NOMO-1 treated with dmso at 0.1 percent for 144 hours (cell line): ENCODE measurements around the gene SLC9B2.

Source experiments
- DNase-seq: peaks from one replicate; lab custom pipeline; 2025; ENCODE audit not compliant: unreplicated experiment; lab: John Stamatoyannopoulos, UW

SLC9B2 gene, protein sequence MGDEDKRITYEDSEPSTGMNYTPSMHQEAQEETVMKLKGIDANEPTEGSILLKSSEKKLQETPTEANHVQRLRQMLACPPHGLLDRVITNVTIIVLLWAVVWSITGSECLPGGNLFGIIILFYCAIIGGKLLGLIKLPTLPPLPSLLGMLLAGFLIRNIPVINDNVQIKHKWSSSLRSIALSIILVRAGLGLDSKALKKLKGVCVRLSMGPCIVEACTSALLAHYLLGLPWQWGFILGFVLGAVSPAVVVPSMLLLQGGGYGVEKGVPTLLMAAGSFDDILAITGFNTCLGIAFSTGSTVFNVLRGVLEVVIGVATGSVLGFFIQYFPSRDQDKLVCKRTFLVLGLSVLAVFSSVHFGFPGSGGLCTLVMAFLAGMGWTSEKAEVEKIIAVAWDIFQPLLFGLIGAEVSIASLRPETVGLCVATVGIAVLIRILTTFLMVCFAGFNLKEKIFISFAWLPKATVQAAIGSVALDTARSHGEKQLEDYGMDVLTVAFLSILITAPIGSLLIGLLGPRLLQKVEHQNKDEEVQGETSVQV

DNA sequence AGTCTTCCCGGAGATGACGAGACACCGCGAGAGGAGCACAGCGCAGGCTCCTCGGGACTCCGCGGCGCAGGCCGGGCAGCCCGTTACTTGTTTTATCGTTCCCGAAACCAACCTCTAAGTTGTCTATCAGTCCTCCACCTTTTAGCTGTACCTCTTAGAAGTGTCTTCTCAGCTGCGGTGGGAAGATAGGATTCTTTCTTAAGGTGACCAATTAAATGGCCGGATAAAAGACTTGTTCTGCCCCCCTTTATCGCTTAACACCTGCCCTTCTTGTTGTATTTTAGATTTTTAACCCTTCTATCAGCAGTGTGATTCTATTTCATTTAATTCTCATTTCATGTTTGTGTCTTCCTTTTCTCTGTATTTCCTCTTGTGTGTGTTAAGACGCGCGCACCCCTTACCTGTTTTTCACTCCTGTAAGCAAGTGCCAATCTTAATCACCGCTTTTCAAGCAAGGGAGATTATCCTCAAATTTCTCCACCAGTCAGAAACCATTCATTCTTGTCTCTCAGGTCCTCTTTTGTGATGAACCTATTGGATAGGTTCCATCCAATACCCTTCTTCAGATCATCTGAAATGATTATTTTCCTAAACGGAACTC lies at the start of gene SLC9B2:
TSS of gene SLC9B2 (minus strand) at position 15 of the 601 bp plus-strand sequence. CDS start 9,211 bp downstream, outside the sequence.
- no peak for DNase-seq

DNA sequence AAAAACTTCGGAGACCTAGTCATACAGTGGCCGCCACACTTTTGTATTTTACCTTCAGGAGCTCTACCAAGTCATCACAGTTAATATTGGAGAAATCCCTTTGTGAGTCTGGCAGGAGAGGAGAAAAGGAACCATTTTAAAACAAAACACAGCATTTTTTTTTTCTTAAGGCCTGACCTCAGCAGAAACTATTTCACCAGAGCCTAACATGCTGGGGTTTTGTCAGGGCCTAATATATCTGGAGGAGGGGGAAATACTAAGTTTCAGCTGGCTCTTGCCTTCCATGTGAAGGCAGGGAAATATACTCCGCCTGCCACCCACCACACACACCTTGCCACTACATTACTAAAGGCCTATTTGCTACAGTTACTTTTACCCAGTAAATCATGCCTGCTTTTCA lies 49.6 kb upstream of the SLC9B2 start:
- no peak for DNase-seq

DNA sequence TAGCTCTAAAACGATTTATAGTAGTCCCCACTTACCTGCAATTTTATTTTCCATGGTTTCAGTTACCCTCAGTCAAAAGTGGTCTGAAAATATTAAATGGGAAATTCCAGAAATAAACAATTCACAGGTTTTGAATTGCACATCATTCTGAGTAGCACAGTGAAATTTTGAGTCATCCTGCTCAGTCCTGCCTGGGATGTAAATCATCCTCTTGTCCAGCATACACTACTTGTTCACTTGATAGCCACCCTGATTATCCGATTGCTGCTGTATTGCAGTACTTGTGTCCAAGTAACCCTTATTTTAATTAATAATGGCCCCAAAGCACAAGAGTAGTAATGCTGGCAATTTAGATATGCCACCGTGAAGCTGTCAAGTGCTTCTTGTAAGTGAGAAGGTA lies 46.6 kb upstream of the SLC9B2 start:
- no peak for DNase-seq

DNA sequence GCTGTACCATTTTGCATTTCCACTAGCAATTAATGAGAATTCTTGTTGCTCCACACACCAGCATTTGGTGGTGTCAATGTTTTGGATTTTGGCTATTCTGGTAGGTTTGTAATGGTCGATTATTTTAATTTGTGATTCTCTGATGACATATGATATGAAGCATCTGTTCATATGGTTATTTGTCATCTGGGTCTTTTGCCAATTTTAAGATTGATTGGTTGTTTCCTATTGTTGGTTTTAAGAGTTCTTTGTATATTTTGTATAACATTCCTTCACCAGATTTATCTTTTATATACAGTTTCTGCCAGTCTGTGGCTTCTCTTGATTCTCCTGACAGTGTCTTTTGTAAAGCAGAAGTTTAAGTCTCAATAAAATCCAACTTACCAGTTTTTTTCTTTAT lies 41.6 kb upstream of the SLC9B2 start:
- no peak for DNase-seq

DNA sequence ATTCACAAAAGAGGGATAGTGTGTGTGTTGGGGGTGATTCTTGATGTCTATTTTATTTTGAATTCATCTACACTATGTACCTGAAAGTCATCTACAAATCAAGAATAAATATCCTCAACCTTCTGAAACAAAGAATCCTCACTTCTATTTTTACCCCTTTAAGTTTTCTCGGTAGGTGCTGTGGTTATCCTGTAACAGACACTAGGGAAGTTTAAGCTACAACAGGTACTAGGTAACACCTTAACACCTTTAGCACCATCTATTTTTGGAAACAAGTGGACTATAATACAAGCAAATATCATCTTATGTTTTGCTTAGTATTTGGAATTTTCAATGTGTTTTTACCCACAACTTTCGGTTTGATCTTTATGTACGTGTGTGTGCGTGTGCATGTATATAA lies 35.0 kb upstream of the SLC9B2 start:
- DNase-seq: no peak

DNA sequence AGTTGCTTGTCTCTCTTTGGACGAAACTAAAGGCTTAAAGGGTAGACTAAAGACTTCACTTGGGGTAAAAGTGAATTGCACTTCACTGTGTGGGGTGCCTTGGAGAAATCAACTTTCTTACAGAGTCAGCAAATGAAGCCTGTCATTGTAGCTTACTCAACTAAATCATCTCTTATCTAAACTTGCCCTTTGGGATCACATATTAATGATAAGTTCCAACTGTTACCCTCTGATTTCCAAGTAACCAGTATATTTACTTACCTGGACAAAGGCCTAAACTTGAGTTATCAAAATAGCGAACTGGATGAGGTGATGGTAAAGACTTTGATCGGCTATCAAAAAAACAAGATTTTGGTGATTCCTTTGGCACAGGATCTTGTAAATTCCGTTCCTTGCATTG lies 32.0 kb upstream of the SLC9B2 start:
- no peak for DNase-seq

DNA sequence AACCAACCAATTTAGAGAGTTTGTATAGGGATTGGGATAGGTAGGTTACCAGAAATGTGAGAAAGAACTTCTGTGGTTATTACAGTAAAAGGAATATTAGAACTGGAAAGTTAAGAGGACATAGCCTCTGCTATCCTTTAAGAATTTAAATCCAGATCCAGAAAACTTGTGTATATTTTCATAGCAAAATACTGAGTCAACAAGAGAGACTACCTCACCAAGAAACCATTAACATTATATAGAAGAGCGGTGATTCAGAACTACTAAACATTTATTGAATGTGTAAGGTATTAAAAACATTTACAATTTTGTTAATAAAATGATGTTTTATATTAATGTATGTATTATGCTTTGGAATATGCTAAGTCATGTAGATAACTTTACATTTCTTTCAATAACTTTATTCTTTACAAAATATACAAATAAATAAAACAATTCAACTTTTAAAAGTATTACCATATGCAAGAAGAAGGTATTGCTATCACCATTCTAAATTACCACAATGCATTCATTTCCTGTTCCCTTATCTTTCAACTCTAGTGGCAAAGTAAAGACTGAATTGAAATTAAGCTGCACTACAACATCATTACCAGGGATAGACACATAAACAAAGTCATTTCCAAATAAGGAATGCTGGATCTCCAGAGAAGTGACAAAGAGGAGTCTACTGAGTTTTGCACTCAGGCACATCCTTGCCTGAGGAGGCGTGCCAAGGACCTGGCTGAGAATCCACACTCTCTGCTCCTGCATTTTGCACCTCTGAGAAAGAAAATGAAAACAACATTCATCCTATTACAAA lies 29.2 kb upstream of the SLC9B2 start:
- no peak for DNase-seq

DNA sequence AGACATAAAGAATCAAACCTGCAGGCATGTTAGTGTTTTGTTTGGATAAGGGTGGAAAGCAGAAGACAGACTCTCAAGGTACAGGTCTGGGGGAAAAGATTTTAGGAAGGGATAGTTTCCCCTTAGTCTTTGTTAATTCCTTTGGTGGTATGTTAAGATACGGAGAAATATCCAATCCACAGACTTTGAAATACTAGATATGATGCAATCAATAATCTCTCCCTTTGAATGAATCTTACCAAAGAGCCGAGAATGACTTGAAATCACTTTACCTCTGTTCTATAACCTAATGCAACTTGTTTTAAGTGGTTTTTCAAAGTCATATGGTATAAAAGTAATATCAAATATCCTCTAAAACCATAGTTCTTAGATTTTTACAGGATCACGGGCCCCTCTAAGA lies 28.3 kb upstream of the SLC9B2 start:
- DNase-seq: no peak

DNA sequence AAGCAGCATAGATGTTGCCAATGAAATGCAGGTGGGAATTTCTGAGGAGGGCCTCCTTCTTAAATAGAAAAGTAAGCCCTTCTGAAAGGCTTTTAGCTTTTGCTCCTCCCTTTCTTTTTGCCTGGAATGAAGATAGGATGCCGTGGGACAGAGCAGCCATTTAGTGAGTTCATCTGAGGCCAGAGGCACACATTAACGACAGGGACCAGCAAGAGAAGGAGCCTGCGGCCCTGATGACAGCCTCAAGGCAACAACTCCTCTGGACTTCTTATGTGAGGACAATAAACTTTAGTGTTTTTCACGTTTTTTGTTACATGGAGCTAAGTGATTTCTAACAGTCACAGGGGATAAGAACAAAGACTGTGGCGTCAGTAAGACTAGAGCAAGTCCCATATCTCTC lies 24.1 kb upstream of the SLC9B2 start:
- DNase-seq: no peak

DNA sequence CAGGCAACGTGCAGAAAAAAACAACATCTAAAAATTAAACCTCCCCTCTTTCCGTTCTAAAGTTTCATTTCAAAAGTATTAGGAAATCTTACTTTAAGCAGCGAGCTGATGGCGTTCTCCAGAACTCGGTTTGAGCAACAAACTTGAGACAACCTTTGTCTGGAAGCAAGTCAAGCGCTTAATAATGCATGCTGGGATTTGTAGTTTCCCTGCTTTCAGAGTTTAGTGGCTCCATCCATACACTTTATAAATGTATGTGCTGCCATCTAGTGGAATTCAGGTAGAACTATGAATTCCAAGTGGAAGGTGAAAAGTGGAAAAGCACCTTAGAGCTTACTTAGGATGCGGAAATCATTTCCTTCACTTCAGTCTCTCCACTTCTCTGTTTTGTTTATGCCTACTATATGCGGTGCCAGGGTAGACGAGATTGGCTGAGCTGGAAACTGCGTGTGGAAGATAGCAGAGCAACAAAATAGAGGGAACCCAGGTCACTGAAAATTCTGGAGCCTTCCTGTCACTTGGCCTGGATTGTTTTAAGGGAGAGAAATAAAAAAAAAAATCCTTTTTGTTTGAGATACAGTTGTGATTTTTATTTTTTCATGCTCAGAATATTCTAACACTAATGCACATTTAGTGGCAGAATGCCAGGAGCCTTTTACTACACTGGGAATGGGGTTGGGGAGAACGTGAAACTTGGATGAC lies 23.3 kb upstream of the SLC9B2 start, which contains the start of gene BDH2:
TSS of gene BDH2 (minus strand) at position 144 of the 702 bp plus-strand sequence. CDS start 3,580 bp downstream, outside the sequence.
- peak; percentile 63 for DNase-seq

DNA sequence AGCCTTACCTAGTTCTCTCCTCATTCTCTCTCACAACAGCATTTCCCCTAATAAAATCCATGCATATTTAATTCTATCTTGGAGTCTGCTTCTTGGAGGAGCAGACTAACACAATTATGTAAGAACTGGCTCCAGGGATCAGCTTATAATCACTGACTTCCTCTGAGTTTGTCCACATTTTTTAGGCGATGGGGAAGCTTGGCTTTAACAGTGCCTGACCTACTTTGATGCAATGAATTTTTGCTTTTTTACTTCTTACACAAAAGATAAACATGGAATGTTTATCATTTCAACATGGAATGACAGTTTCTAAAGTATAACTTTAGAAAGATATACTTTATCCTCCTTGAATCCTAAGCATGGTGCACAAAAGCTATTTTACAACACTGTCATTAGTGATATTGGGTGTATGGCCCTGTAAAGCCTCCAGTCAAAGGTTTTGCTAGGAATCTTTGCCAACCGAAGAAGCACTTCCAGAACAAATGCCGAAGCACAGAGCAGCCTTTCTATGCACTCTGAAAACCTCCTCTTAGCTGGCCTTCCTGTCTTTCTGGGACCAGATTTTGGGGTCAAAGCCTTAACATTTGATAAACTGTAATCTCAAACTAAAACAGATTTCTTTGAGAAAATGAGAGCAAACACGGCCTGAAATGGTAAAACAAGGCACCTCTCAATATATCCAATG lies 22.3 kb upstream of the SLC9B2 start:
- no peak for DNase-seq

DNA sequence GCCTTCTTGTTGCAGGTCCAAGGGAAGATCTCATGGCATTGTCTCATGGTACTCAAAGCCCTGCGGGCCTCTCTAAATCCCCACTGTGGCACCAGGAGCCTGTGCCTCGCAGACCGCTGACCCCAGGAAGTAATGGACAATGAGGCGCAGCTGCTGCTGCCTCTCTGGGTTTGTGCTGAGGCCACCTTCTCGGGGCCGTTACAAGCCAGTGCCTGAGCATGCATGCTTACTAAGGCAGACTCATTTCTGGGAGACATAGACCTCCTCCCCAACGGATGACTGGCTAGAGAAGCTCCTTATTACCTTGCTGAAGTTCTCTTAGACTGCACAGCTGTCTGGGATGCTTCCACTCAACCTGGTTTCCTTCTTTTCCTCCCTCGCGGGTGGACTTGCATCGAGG lies 21.8 kb upstream of the SLC9B2 start:
- DNase-seq: no peak

DNA sequence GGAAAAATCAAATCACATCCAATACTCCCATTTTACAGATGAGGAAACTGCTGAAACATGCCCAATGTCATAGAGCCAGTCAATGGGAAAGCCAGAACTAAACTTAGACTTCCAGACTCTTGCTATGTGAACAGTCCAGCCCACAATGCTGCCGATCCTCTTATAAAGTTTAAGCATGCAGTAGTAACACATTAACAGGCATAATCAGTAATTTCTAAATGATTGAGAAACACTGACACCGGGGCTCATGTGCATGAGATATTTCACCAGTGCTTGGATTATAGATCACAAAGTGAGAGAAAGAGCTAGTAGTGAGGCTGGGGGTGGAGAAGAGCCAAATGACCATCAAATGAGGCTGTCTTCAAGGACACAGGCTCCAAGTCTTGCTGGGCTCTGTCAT lies 20.6 kb upstream of the SLC9B2 start:
- DNase-seq: no peak

DNA sequence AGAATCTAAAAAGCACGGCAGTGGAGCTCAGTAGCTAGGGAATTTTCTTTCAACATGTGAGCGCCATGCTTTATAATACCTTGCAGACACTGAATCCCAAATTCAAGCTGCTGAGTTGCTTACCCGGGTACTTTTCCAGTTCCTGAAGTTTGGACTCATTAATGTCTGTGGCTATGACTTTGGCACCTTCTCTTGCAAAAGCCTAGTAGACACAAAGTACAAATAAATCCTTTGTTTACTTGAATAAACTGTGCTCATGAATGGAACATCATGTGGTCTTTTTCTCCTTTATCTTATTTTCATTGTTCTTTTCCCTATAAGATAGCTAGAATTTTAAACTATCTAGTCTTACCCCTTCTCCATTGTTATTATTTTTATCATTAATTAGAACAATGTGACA lies 18.5 kb upstream of the SLC9B2 start:
- no peak for DNase-seq

DNA sequence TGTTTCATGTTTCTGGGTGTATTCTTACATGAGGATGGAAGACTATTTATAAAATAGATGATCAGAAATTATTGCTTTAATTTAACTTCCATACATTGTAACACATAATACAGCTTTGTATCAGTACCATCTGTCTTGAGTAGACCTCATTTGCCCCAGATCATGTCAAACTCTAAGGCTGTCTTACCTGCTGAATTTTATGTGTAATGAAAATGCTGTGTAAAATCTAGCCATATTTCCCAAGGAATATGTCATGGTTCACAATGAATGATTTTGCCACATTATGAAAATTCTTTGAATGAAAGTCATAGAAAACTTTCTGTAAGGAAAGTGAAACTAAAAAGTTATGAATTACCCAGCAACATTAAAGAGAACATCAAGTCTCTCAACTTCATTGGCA lies 15.7 kb upstream of the SLC9B2 start:
- no peak for DNase-seq

DNA sequence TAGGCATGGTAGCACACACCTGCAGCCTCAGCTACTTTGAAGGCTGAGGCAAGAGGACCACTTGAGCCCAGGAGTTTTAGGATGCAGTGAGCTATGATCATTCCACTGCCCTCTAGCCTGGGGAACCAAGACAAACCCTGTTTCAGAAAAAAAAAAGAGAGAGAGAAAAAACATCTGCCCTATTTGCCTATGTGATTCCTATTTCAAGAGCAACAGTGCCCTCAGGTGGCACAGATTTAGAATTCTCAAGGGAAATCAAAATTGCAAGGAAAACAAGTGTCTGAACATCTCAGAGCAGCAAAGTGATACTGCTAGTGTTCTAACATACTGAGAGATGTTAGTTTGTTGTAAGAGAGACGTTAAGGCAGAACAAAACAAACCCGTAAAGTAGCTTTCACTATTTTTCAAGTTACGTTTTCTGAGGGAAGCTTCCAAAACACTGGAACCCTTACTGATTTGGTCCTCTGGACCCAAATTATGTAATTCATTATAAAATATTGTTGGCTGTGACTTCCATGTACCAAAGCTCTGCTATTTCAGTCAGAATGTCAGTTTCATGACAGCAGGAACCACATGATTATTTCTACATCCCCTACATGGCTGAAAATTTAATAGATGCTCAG lies 15.2 kb upstream of the SLC9B2 start:
- DNase-seq: peak; percentile 24

DNA sequence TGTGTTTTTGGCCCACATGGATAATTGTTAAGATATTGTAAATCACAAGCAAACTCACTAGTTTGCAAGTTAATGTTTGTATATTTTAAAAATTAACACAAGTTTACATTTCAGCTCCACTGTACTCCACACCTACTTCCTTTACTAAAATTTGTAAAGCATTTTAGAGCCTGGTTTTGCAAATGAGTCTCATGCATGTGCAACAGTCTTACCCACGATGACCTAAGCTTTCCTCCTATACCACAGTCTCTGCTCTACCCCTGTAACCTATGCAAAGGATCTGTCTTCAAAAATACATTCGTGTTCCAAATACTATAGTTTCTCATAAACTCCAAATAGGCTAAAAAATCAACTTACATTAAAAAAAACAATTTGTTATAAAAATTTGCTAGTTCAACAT lies 12.9 kb upstream of the SLC9B2 start:
- no peak for DNase-seq

DNA sequence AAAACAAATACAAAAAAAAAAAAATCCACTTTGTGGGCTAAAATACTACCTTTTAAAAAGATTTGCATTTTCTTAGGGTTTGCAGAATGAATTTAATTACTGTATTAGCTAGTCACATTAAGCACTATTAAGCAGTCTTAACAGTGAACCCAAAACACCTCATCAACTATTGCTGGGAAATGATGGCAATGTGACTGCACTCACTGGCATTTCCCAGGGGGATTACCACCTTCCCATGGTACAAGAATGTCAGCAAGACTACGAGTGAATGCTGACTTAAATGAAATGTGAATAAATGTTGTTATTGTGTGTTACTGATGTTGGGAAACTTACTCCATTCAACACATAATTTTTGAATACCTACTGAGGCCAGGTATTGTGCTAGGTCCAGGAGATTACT lies 10.0 kb upstream of the SLC9B2 start:
- no peak for DNase-seq

DNA sequence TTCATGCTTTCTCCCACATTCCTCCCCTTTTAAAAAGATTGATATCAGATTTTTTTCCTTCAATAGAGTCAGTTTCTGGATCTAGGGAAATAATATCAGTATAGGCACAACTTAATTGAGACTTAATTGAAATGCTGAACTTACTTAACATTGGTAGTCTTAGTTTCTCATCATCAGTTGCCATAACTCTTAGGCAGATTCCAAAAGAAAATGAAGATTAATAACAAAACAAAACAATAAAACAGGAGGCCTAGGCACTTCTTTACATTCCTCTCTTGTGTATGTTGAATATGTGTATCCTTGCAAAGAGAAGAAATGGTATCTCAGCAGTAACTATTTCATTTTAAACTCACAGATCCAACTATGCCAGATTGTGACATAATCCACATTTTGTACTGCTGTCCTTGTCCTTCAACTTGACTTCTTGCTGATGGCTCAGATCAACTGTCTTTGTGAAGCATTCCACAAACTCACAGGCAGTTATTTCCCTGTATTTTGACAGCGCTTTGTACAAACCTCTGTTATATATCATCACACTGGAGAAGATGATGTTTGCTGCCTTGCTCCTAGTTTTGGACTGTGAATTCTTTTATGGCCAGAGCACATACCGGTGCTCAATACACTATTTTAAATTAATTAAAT lies 9.1 kb upstream of the SLC9B2 start:
- no peak for DNase-seq
